Suppressor macrophage treated with lipopolysaccharide for 4 hours (primary cell): Measurements from ENCODE around the gene NLRP11.
"Not testable (repeated sequence)": the region's sequence is repeated elsewhere in the genome, so short reads cannot be mapped to it uniquely, and the experiment has no call there.

Experiments
- DNase-seq: peaks from one replicate; pipeline ENCODE4 v3.0.0-alpha.2; 2020

NLRP11 gene

GRCh38 chr19:55777528-55777927 lies 54.3 kb downstream of the NLRP11 start:
- DNase-seq = no peak

- not testable (repeated sequence) for DNase-seq
Measured at GRCh38 chr19:55769632-55770031, 62.2 kb downstream of the NLRP11 start.

GRCh38 chr19:55768818-55769217 lies 63.0 kb downstream of the NLRP11 start, which contains the start of gene RFPL4AL1:
RFPL4AL1 (plus strand) TSS chr19:55769118; CDS start chr19:55771805, 2,687 bp downstream.
- DNase-seq = not testable (repeated sequence)

- DNase-seq = peak; percentile 2
Measured at GRCh38 chr19:55766466-55766865, 65.3 kb downstream of the NLRP11 start.

- not testable (repeated sequence) for DNase-seq
Measured at GRCh38 chr19:55758797-55759196, 73.0 kb downstream of the NLRP11 start, which contains the start of gene RFPL4A. RFPL4A (plus strand) TSS chr19:55759097; CDS start chr19:55761801, 2,704 bp downstream.

- DNase-seq = not testable (repeated sequence)
Measured at GRCh38 chr19:55756808-55757207, 75.0 kb downstream of the NLRP11 start.

- no peak for DNase-seq
Measured at GRCh38 chr19:55753401-55753800, 78.4 kb downstream of the NLRP11 start.

- no peak for DNase-seq
Measured at GRCh38 chr19:55750715-55751114, 81.1 kb downstream of the NLRP11 start.

- no peak for DNase-seq
Measured at GRCh38 chr19:55738302-55738701, 93.5 kb downstream of the NLRP11 start, which contains the start of gene NLRP9. NLRP9 (minus strand) TSS chr19:55738402; CDS start chr19:55738374, 28 bp downstream.
